Keratinocyte (primary cell): Measurements from ENCODE around the gene GIPC1. TPM values are rescaled to one million over a fixed set of nuclear protein-coding genes. Genes with fewer than 3 reads are reported as not detected.

Experiments
- DNase-seq: peaks from one replicate; pipeline ENCODE4 v3.0.0-alpha.2; 2011; ENCODE audit warnings: low read depth, missing footprints, low spot score
- FAIRE-seq: peaks from 2 replicates; lab custom pipeline; 2011; peaks lifted over from hg19 to GRCh38; lab: Jason Lieb, UNC
- H2AFZ ChIP-seq: 2 replicates; pipeline ENCODE4 v1.6.0; 2012; ENCODE audit warnings: low read length, control low read depth, inconsistent platforms; ENCODE audit not compliant: control insufficient read depth
- H3K27ac ChIP-seq: 2 replicates; pipeline ENCODE4 v1.5.1; 2011; ENCODE audit warnings: low read length; ENCODE audit not compliant: control insufficient read depth, insufficient read depth
- H3K27me3 ChIP-seq: 3 replicates; pipeline ENCODE4 v1.6.0; 2011; ENCODE audit warnings: low read length; ENCODE audit not compliant: control insufficient read depth, insufficient read depth; ENCODE audit errors: extremely low read depth
- H3K36me3 ChIP-seq, 2 experiments: 2 replicates in 1 of 2; 3 replicates in 1 of 2; pipeline ENCODE4 v1.5.1; 2011; ENCODE audit warnings: low read length in 2 of 2, mild to moderate bottlenecking in 1 of 2; ENCODE audit not compliant: control insufficient read depth in 2 of 2, insufficient read depth in 2 of 2; ENCODE audit errors: extremely low read depth in 1 of 2
- H3K4me1 ChIP-seq: 3 replicates; pipeline ENCODE4 v1.5.1; 2011; ENCODE audit warnings: low read length; ENCODE audit not compliant: control insufficient read depth, insufficient read depth; ENCODE audit errors: extremely low read depth
- H3K4me2 ChIP-seq: 3 replicates; pipeline ENCODE4 v1.6.0; 2011; ENCODE audit warnings: low read depth, low read length; ENCODE audit not compliant: control insufficient read depth, insufficient read depth; ENCODE audit errors: extremely low read depth
- H3K4me3 ChIP-seq, 3 experiments: fragments of 200-600 bp in 1 of 3; sonication (generic) in 1 of 3; 2 replicates in 2 of 3; 3 replicates in 1 of 3; pipeline ENCODE4 v1.5.1; 2011 to 2016; ENCODE audit warnings: low read length in 3 of 3, mild to moderate bottlenecking in 3 of 3, control low read depth in 2 of 3, inconsistent platforms in 1 of 3, low read depth in 1 of 3, mixed read lengths in 1 of 3, mixed run types in 1 of 3, moderate library complexity in 1 of 3; ENCODE audit not compliant: control insufficient read depth in 2 of 3, insufficient read depth in 2 of 3; ENCODE audit errors: extremely low read depth in 1 of 3
- H3K79me2 ChIP-seq: 2 replicates; pipeline ENCODE4 v1.6.0; 2012; ENCODE audit warnings: low read length; ENCODE audit not compliant: control insufficient read depth, insufficient read depth
- H3K9ac ChIP-seq: 3 replicates; pipeline ENCODE4 v1.6.0; 2011; ENCODE audit warnings: low read length; ENCODE audit not compliant: control insufficient read depth, insufficient read depth; ENCODE audit errors: extremely low read depth
- H3K9me1 ChIP-seq: 3 replicates; pipeline ENCODE4 v1.6.0; 2011; ENCODE audit warnings: low read length; ENCODE audit not compliant: control insufficient read depth, insufficient read depth; ENCODE audit errors: extremely low read depth
- H3K9me3 ChIP-seq: 2 replicates; pipeline ENCODE4 v1.5.1; 2012; ENCODE audit warnings: low read depth, low read length; ENCODE audit not compliant: control insufficient read depth
- H4K20me1 ChIP-seq: 3 replicates; pipeline ENCODE4 v1.6.0; 2011; ENCODE audit warnings: low read length; ENCODE audit not compliant: control insufficient read depth, insufficient read depth; ENCODE audit errors: extremely low read depth
- EZH2 ChIP-seq: IDR thresholded peaks from one replicate; pipeline ENCODE4 v1.6.1; 2012; ENCODE audit warnings: inconsistent platforms, mild to moderate bottlenecking, low read length, moderate library complexity
- dilution Hi-C: fragments of 300-500 bp; cut with MboI; formaldehyde crosslinking; loops from one replicate; pipeline ENCODE4 v1.7.0; 2020; ENCODE audit warnings: low sequenced_read_pairs; ENCODE audit not compliant: extremely low pct_ligation_motif_present
- polyA plus RNA-seq, 5 experiments: library from polyadenylated mRNA; depleted of rRNA in 3 of 5; stranded (reverse) in 3 of 5; stranded (forward) in 1 of 5; unstranded in 1 of 5; fragments of >200 nt; gene quantifications; 1 replicate in 1 of 5; 2 replicates in 3 of 5; 3 replicates in 1 of 5; pipeline versions ENCODE4 v1.2.1 to v1.2.3, GENCODE V29; 2011 to 2012; ENCODE audit warnings: missing spikeins in 2 of 5, low read depth in 1 of 5, low replicate concordance in 1 of 5
- TF ChIP-seq, protein P1 (sequence below), 3 experiments: IDR thresholded peaks in 1 of 3; conservative IDR thresholded peaks in 1 of 3; optimal IDR thresholded peaks in 1 of 3; 2 replicates in 2 of 3; 3 replicates in 1 of 3; pipeline versions ENCODE3 to v1.5.1; 2011; ENCODE audit warnings: low read length in 3 of 3, mild to moderate bottlenecking in 3 of 3, moderate library complexity in 2 of 3, control low read depth in 1 of 3, inconsistent platforms in 1 of 3; ENCODE audit not compliant: insufficient read depth in 2 of 3; ENCODE audit errors: extremely low read depth in 1 of 3

The GIPC1 gene
- polyA plus RNA-seq, 1 donor (not counting 4 experiments of a cell fraction or from before 2014, with no cell fraction given) = 166 TPM

DNA sequence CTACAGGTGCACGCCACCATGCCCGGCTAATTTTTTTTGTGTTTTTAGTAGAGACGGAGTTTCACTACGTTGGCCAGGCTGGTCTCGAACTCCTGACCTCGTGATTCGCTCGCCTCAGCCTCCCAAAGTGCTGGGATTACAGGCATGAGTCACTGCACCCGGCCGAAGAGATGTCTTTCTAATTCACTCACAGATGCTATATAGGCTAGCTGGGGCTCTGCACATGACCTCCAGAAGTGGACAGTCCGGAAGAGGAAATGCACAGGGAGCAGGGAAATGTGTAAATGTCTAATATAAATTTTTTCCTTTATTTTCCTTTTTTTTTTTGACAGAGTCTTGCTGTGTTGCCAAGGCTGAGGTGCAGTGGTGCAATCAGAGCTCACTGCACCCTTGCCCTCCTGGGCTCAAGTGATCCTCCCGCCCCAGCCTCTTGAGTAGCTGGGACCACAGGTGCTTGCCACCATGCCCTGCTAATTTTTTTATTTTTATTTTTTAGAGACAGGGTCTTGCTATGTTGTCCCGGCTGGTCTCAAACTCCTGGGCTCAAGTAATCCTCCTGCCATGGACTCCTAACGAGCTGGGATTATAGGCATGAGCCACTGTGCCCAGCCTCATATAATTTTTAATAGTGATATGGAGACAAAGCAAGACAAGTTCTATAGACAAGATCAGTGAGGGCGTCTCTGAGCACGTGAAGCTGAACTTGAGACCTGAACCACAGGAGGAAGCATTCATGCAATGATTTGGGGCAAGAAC, 8.4 kb downstream of the GIPC1 start:
- no peak overlapping the region for H2AFZ ChIP-seq
- TF ChIP-seq EZH2 = no peak
- TF ChIP-seq, protein P1, sequence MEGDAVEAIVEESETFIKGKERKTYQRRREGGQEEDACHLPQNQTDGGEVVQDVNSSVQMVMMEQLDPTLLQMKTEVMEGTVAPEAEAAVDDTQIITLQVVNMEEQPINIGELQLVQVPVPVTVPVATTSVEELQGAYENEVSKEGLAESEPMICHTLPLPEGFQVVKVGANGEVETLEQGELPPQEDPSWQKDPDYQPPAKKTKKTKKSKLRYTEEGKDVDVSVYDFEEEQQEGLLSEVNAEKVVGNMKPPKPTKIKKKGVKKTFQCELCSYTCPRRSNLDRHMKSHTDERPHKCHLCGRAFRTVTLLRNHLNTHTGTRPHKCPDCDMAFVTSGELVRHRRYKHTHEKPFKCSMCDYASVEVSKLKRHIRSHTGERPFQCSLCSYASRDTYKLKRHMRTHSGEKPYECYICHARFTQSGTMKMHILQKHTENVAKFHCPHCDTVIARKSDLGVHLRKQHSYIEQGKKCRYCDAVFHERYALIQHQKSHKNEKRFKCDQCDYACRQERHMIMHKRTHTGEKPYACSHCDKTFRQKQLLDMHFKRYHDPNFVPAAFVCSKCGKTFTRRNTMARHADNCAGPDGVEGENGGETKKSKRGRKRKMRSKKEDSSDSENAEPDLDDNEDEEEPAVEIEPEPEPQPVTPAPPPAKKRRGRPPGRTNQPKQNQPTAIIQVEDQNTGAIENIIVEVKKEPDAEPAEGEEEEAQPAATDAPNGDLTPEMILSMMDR (optimal IDR thresholded peaks at IDR 0.05 in 1 of 3, IDR thresholded peaks at IDR 0.05 in 1 of 3, conservative IDR thresholded peaks at IDR 0.05 in 1 of 3; ENCODE audit: extremely low read depth in 1 of 3, insufficient read depth in 2 of 3, low read length in 3 of 3) = no peak
- dilution Hi-C loops = no loop called here
- peaks cover 2% of the 10 kb centered on the region for H3K9me1 ChIP-seq
- H4K20me1 ChIP-seq = peaks cover 13% of the 10 kb centered on the region
- H3K36me3 ChIP-seq = peaks cover 20 to 38% of the 10 kb centered on the region in 2 experiments
- H3K9me3 ChIP-seq = no peaks in the 10 kb centered on the region
- no peak overlapping the region for H3K4me2 ChIP-seq
- DNase-seq = no peak
- H3K9ac ChIP-seq = no peak overlapping the region
- peaks cover 47% of the 10 kb centered on the region for H3K79me2 ChIP-seq
- no peak for FAIRE-seq
- H3K27me3 ChIP-seq = no peaks in the 10 kb centered on the region
- H3K4me1 ChIP-seq = no peaks in the 10 kb centered on the region
- H3K4me3 ChIP-seq = no peak overlapping the region
- H3K27ac ChIP-seq = no peak overlapping the region

DNA sequence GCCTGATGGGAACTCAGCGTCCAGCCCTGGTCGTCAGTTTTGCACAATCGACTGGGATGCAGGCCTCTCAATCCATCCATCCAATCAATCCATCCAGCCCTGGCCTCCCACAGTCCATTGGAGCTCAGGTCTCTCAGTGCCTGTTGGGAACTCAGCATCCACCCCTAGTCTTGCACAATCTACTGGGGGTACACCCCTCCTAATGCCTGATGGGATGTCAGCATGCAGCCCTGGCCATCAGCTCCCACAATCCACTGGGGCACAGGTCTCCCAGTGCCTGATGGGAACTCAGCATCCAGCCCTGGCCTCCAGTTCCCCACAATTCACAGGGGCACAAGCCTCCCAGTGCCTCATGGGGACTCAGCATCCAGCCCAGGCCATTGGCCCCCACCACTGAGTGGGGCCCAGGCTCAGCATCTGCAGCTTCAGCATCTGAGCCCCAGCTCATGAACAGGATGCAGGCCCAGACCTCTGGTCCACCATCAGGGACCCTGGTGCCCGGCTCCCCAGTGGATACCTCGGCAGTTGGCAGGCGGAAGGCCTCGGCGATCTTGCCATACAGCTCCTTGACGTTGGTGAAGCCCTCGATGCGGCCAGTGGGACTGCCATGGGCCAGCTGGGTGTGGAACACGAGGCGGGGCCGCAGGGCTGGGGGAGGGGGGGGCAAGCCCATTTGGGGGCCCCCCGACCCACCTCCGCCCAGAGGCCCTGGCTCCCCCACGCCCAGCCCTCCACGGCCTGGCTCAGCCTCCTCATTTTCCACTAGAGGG, 13.6 kb downstream of the GIPC1 start:
- peaks cover 30 to 51% of the 10 kb centered on the region in 2 experiments for H3K36me3 ChIP-seq

More for the DNA sequence above, 13.6 kb downstream of the GIPC1 start:
- Histone ChIP-seq H3K27ac (no peak overlapping the region), H3K79me2 (peaks cover 27% of the 10 kb centered on the region), H4K20me1 (peaks cover under 1% of the 10 kb centered on the region), H3K4me3 (no peak overlapping the region), H2AFZ (no peak overlapping the region), H3K4me2 (no peak overlapping the region), H3K9me3 (no peaks in the 10 kb centered on the region), H3K4me1 (peaks cover 1% of the 10 kb centered on the region), H3K9me1 (peaks cover 2% of the 10 kb centered on the region), H3K27me3 (no peaks in the 10 kb centered on the region), H3K9ac (no peak overlapping the region)
- FAIRE-seq (no peak), DNase-seq (no peak)
- TF ChIP-seq, protein P1 (optimal IDR thresholded peaks at IDR 0.05 in 1 of 3, IDR thresholded peaks at IDR 0.05 in 1 of 3, conservative IDR thresholded peaks at IDR 0.05 in 1 of 3; ENCODE audit: extremely low read depth in 1 of 3, insufficient read depth in 2 of 3, low read length in 3 of 3) = no peak
- no peak for TF ChIP-seq EZH2
- dilution Hi-C loops = no loop called here
